Measurements from ENCODE around the gene PPP1R12B.
"Not testable (repeated sequence)": the region's sequence is repeated elsewhere in the genome, so short reads cannot be mapped to it uniquely, and the experiment has no call there.

PPP1R12B gene

GRCh38 chr1:202520857-202521216, 172.3 kb downstream of the PPP1R12B start:
- not testable (repeated sequence) for DNase-seq (ENCODE audit: extremely low read depth in 1 of 2, low read depth in 1 of 2)

- DNase-seq (ENCODE audit: extremely low read depth in 1 of 2, low read depth in 1 of 2): not testable (repeated sequence)
These were observed 173.0 kb downstream of the PPP1R12B start for GRCh38 chr1:202521484-202521883.

- DNase-seq (ENCODE audit: extremely low read depth in 1 of 2, low read depth in 1 of 2): no peak
These were observed 173.4 kb downstream of the PPP1R12B start for GRCh38 chr1:202521886-202522285.

- DNase-seq (ENCODE audit: extremely low read depth in 1 of 2, low read depth in 1 of 2): not testable (repeated sequence)
These were observed 177.6 kb downstream of the PPP1R12B start for GRCh38 chr1:202526056-202526455.

GRCh38 chr1:202528096-202528722, 179.7 kb downstream of the PPP1R12B start:
- DNase-seq (ENCODE audit: extremely low read depth in 1 of 2, low read depth in 1 of 2): not testable (repeated sequence)

GRCh38 chr1:202530686-202531085, 182.2 kb downstream of the PPP1R12B start:
- DNase-seq (ENCODE audit: extremely low read depth in 1 of 2, low read depth in 1 of 2): not testable (repeated sequence)

- no peak for DNase-seq (ENCODE audit: extremely low read depth in 1 of 2, low read depth in 1 of 2)
These were observed 182.9 kb downstream of the PPP1R12B start for GRCh38 chr1:202531472-202531811.

GRCh38 chr1:202531812-202532616, 183.5 kb downstream of the PPP1R12B start:
- not testable (repeated sequence) for DNase-seq (ENCODE audit: extremely low read depth in 1 of 2, low read depth in 1 of 2)

- not testable (repeated sequence) for DNase-seq (ENCODE audit: extremely low read depth in 1 of 2, low read depth in 1 of 2)
These were observed 190.7 kb downstream of the PPP1R12B start for GRCh38 chr1:202539166-202539574.

GRCh38 chr1:202539583-202539982, 191.1 kb downstream of the PPP1R12B start:
- DNase-seq (ENCODE audit: extremely low read depth in 1 of 2, low read depth in 1 of 2): not testable (repeated sequence)

GRCh38 chr1:202540014-202540413, 191.5 kb downstream of the PPP1R12B start:
- DNase-seq (ENCODE audit: extremely low read depth in 1 of 2, low read depth in 1 of 2): no peak

- DNase-seq (ENCODE audit: extremely low read depth in 1 of 2, low read depth in 1 of 2): no peak
These were observed 191.9 kb downstream of the PPP1R12B start for GRCh38 chr1:202540448-202540847.

GRCh38 chr1:202540858-202541257, 192.4 kb downstream of the PPP1R12B start:
- not testable (repeated sequence) for DNase-seq (ENCODE audit: extremely low read depth in 1 of 2, low read depth in 1 of 2)

- DNase-seq (ENCODE audit: extremely low read depth in 1 of 2, low read depth in 1 of 2): not testable (repeated sequence)
These were observed 193.9 kb downstream of the PPP1R12B start for GRCh38 chr1:202542415-202542814.

- not testable (repeated sequence) for DNase-seq (ENCODE audit: extremely low read depth in 1 of 2, low read depth in 1 of 2)
These were observed 195.0 kb downstream of the PPP1R12B start for GRCh38 chr1:202543537-202543936.

GRCh38 chr1:202544766-202545449, 196.4 kb downstream of the PPP1R12B start:
- DNase-seq (ENCODE audit: extremely low read depth in 1 of 2, low read depth in 1 of 2): not testable (repeated sequence)

- not testable (repeated sequence) for DNase-seq (ENCODE audit: extremely low read depth in 1 of 2, low read depth in 1 of 2)
These were observed 197.3 kb downstream of the PPP1R12B start for GRCh38 chr1:202545647-202546303.

GRCh38 chr1:202546377-202546776, 197.9 kb downstream of the PPP1R12B start:
- not testable (repeated sequence) for DNase-seq (ENCODE audit: extremely low read depth in 1 of 2, low read depth in 1 of 2)

GRCh38 chr1:202546796-202547195, 198.3 kb downstream of the PPP1R12B start:
- DNase-seq (ENCODE audit: extremely low read depth in 1 of 2, low read depth in 1 of 2): not testable (repeated sequence)

GRCh38 chr1:202547215-202547614, 198.7 kb downstream of the PPP1R12B start:
- DNase-seq (ENCODE audit: extremely low read depth in 1 of 2, low read depth in 1 of 2): no peak

- not testable (repeated sequence) for DNase-seq (ENCODE audit: extremely low read depth in 1 of 2, low read depth in 1 of 2)
These were observed 201.6 kb downstream of the PPP1R12B start for GRCh38 chr1:202550088-202550487.
